Measurements from ENCODE around the gene HYAL3. TPM values are rescaled to one million over a fixed set of nuclear protein-coding genes. Genes with fewer than 3 reads are reported as not detected.
A peak's percentile ranks its signal among the peaks of the same experiment; 100 is the strongest.

Gene HYAL3
- total and polyA plus RNA-seq, 2 of the 13 experiments (the other 11 are each of a cell fraction or from before 2014, with no cell fraction given) = 5.5 to 10.4 TPM

- TF ChIP-seq IRF9 (CRISPR knock-in tag; IDR thresholded peaks at IDR 0.05; ENCODE audit: borderline replicate concordance) (no peak), ZNF572 (CRISPR knock-in tag; IDR thresholded peaks at IDR 0.05) (0 out of 2 replicates have a peak, but pooled peaks have one; percentile 70), LBX2 (CRISPR knock-in tag; IDR thresholded peaks at IDR 0.05; ENCODE audit: borderline replicate concordance) (no peak), ZNF879 (CRISPR knock-in tag; IDR thresholded peaks at IDR 0.05) (no peak), KMT2B (CRISPR knock-in tag; IDR thresholded peaks at IDR 0.05) (no peak), ZXDC (CRISPR knock-in tag; IDR thresholded peaks at IDR 0.05) (no peak), ZNF878 (CRISPR knock-in tag; IDR thresholded peaks at IDR 0.05) (peak; percentile 87; the same call in 1 of the 2 replicates), ZNF567 (CRISPR knock-in tag; IDR thresholded peaks at IDR 0.05; ENCODE audit: borderline replicate concordance) (no peak), TBL1XR1 (IDR thresholded peaks at IDR 0.05; ENCODE audit: borderline replicate concordance, low read length, partially characterized antibody) (no peak), USF2 (IDR thresholded peaks at IDR 0.05; ENCODE audit: low read depth, low read length) (no peak), USF2 (CRISPR knock-in tag; IDR thresholded peaks at IDR 0.05; ENCODE audit: borderline replicate concordance) (no peak), EZH2 (conservative IDR thresholded peaks at IDR 0.05; ENCODE audit: low read depth, low read length) (no peak), HNRNPK (IDR thresholded peaks at IDR 0.05; ENCODE audit: low read depth, low read length, poor library complexity, severe bottlenecking) (peak; percentile 8), EEA1 (CRISPR knock-in tag; IDR thresholded peaks at IDR 0.05; ENCODE audit: borderline replicate concordance) (0 out of 2 replicates have a peak, but pooled peaks have one; percentile 42), HOXA7 (CRISPR knock-in tag; IDR thresholded peaks at IDR 0.05) (no peak), E2F5 (CRISPR knock-in tag; conservative IDR thresholded peaks at IDR 0.05) (no peak), CREB1 (IDR thresholded peaks at IDR 0.05) (no peak), CREB1 (CRISPR knock-in tag; IDR thresholded peaks at IDR 0.05) (no peak), DPF2 (CRISPR knock-in tag; IDR thresholded peaks at IDR 0.05; ENCODE audit: borderline replicate concordance, low read depth) (no peak)
Observed at GRCh38 chr3:50336452-50337174, 37.4 kb upstream of the HYAL3 start (continued).
